HG02759 (cell line): ENCODE data around the gene ZIC4.

Source experiments
- ATAC-seq: cut with Tn5 transposase; IDR thresholded peaks from one replicate; pipeline ENCODE4 v1.9.1; 2021; ENCODE audit warnings: mild to moderate bottlenecking, moderate library complexity; ENCODE audit not compliant: unreplicated experiment

Gene ZIC4

DNA sequence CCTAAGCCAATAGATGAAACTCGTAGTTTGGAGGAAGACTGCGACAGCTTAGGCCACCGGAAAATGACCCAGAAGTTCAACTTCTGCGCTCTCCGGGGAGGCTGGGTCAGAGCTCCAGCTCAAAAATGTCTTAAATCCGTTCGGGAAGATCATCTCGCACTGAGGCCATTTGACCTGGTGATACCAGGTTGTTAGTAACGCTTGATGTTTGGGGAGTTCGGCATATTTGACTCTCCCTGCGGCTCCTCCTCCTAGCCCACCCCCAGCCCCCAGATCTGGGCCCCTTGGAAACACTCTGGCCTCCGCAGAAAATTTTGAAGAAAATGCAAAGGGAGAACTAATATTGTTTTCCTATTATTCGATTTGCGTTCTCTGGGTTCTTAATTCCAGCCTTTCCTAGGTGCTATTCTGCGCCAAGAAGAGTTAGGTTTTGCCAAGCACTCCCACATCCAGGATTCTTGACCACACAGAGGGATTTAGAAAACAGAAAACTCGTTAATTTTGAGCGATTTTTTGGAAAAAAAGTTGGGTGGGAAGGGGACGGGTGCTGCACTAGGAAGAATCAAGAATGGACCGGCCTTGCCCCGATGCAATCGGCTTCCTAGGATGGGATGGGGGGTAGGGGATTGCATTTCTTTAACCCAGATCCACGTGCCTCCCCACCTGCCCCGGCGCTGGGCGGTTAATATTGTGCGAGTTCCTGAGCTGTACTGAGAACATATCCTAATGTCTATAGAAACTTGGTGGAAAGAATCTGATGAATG, 50.0 kb downstream of the ZIC4 start:
- no peak for ATAC-seq

DNA sequence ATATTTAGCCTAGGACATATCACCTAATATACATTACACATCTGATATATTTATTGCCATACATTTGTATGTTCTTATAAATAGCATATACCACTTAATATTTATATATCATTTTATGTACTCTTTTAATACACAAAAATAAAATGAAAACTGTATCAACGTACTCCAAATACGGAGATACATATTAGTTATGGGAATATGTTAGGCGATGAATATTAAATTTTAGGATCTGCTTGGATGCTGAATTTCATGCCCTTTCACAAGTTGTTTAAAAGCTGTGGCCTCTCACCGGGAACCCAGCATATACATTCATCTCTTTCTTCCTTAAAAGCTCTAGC, 50.6 kb downstream of the ZIC4 start:
- ATAC-seq, result no peak

- ATAC-seq, result no peak
Measured at GRCh38 chr3:147355084-147355752, 51.1 kb downstream of the ZIC4 start.

DNA sequence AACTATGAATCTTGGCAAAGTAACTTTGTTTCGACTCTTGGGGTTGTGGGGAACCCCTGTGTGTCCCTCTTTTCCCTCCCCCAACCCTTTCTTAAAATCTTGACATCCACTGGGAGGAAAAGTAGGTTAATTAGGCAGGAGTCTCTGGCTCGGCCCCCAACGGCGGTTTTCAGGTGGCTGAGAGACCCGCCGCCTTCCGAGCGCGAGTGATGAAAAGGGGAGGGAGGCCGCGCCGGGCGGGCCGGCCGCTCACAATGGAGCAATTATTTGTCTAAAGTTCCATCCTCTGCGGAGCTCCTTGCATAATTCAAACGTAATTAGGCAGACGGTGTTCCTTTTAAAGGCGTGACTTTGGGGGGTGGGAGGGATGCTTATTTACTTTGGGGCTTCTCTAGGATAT, 51.7 kb downstream of the ZIC4 start:
- ATAC-seq, result no peak

DNA sequence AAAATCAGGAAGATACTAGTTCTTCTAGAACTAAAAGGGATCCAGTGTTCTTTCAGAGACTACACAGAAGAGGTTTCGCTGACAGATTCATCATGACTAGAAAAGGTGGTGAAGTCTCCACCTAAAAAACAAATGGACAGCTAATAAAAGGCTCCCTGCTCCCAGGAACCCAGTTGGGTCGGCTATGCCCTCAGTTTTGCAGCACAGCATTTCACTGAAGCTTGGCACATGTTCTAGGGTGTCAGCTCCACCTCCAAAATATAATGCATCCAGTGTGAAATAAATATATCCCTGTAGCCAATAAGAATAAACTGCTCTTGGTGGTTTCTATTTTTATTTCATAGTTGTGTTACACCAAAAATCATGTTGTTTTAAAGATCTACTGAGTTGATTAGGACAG, 55.0 kb downstream of the ZIC4 start:
- ATAC-seq, result no peak

- ATAC-seq, result no peak
Measured at GRCh38 chr3:147348976-147349375, 57.4 kb downstream of the ZIC4 start.

DNA sequence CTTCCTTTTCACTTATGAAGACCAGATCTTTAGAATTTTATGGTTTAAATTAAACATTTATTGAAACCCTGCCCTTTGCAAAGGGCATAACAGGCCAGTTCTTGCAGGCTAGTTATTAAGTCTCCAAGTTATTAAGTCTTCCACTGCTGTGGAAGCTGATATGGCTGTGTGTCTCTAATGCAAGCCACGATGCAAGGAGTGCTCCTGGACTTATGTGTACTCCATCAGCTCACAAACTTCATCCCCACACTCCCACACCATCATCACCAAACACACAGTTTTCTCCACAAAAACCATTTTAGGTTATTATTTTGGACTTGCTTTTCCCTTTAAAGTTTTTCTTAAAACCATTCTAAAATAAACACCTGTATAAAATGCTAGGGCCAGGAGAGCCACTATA, 62.4 kb downstream of the ZIC4 start:
- ATAC-seq, result no peak

GRCh38 chr3:147341727-147342126, 64.6 kb downstream of the ZIC4 start:
- no peak for ATAC-seq

GRCh38 chr3:147336543-147337278, 69.6 kb downstream of the ZIC4 start:
- no peak for ATAC-seq
